H9 (cell line): ENCODE measurements around the gene ZDHHC11. TPM values are rescaled to one million over a fixed set of nuclear protein-coding genes. Genes with fewer than 3 reads are reported as not detected.
A peak's percentile ranks its signal among the peaks of the same experiment; 100 is the strongest.

Experiments used
- DNase-seq: peaks from one replicate; pipeline ENCODE4 v3.0.0-alpha.2; 2017
- H2AFZ ChIP-seq: one replicate; pipeline ENCODE4 v1.6.1; 2013; ENCODE audit warnings: mild to moderate bottlenecking, low read length, control low read depth, moderate library complexity
- H2AK5ac ChIP-seq: 2 replicates; pipeline ENCODE4 v1.6.1; 2013; ENCODE audit warnings: low read length, control low read depth, mixed read lengths; ENCODE audit not compliant: insufficient read length
- H2BK120ac ChIP-seq: one replicate; pipeline ENCODE4 v1.6.1; 2013; ENCODE audit warnings: low read depth, mild to moderate bottlenecking, low read length, control low read depth, inconsistent platforms; ENCODE audit not compliant: poor library complexity, severe bottlenecking
- H2BK12ac ChIP-seq: 2 replicates; pipeline ENCODE4 v1.6.1; 2013; ENCODE audit warnings: low read length, control low read depth, mixed read lengths, low read depth; ENCODE audit not compliant: insufficient read length
- H2BK15ac ChIP-seq: 2 replicates; pipeline ENCODE4 v1.6.1; 2013; ENCODE audit warnings: low read depth, low read length, control low read depth
- H2BK20ac ChIP-seq: one replicate; pipeline ENCODE4 v1.6.1; 2013; ENCODE audit warnings: low read depth, mild to moderate bottlenecking, low read length, control low read depth, inconsistent platforms; ENCODE audit not compliant: poor library complexity, severe bottlenecking
- H2BK5ac ChIP-seq: 2 replicates; pipeline ENCODE4 v1.6.1; 2013; ENCODE audit warnings: low read length, control low read depth, mixed read lengths; ENCODE audit not compliant: insufficient read length
- H3K14ac ChIP-seq: 2 replicates; pipeline ENCODE4 v1.6.1; 2013; ENCODE audit warnings: low read length, control low read depth; ENCODE audit not compliant: insufficient read depth
- H3K18ac ChIP-seq: 2 replicates; pipeline ENCODE4 v1.6.1; 2013; ENCODE audit warnings: low read depth, mild to moderate bottlenecking, mixed read lengths, low read length, control low read depth; ENCODE audit not compliant: insufficient read length
- H3K23ac ChIP-seq: 2 replicates; pipeline ENCODE4 v1.6.1; 2013; ENCODE audit warnings: low read length, control low read depth, mixed read lengths, low read depth; ENCODE audit not compliant: insufficient read length
- H3K23me2 ChIP-seq: 2 replicates; pipeline ENCODE4 v1.6.1; 2013; ENCODE audit warnings: low read depth, mild to moderate bottlenecking, mixed read lengths, low read length, control low read depth; ENCODE audit not compliant: insufficient read length, poor library complexity, severe bottlenecking
- H3K27ac ChIP-seq: 2 replicates; pipeline ENCODE4 v1.5.1; 2013; ENCODE audit warnings: low read length, control low read depth, mixed read lengths, low read depth; ENCODE audit not compliant: insufficient read length
- H3K27me3 ChIP-seq: 2 replicates; pipeline ENCODE4 v1.6.1; 2013; ENCODE audit warnings: low read length, control low read depth, inconsistent platforms; ENCODE audit not compliant: insufficient read depth
- H3K4ac ChIP-seq: 2 replicates; pipeline ENCODE4 v1.6.1; 2013; ENCODE audit warnings: low read depth, mild to moderate bottlenecking, control low read depth, inconsistent platforms, low read length, moderate library complexity
- H3K4me1 ChIP-seq: 2 replicates; pipeline ENCODE4 v1.6.1; 2013; ENCODE audit warnings: low read length, control low read depth, inconsistent platforms; ENCODE audit not compliant: insufficient read depth
- H3K4me2 ChIP-seq: 2 replicates; pipeline ENCODE4 v1.6.1; 2013; ENCODE audit warnings: low read length, control low read depth, mixed read lengths; ENCODE audit not compliant: insufficient read length, insufficient read depth
- H3K56ac ChIP-seq: 2 replicates; pipeline ENCODE4 v1.6.1; 2013; ENCODE audit warnings: low read depth, mild to moderate bottlenecking, mixed read lengths, low read length, control low read depth; ENCODE audit not compliant: insufficient read length
- H3K79me1 ChIP-seq: 2 replicates; pipeline ENCODE4 v1.6.1; 2013; ENCODE audit warnings: low read depth, mild to moderate bottlenecking, moderate library complexity, low read length, control low read depth, inconsistent platforms; ENCODE audit not compliant: insufficient read depth, poor library complexity, severe bottlenecking
- H3K79me2 ChIP-seq: 2 replicates; pipeline ENCODE4 v1.6.1; 2013; ENCODE audit warnings: low read length, control low read depth, inconsistent platforms; ENCODE audit not compliant: insufficient read depth
- H3K9ac ChIP-seq: 2 replicates; pipeline ENCODE4 v1.6.1; 2013; ENCODE audit warnings: low read length, control low read depth, mixed read lengths; ENCODE audit not compliant: insufficient read length; ENCODE audit errors: extremely low read depth
- H3K9me3 ChIP-seq: one replicate; pipeline ENCODE4 v1.6.1; 2013; ENCODE audit warnings: low read depth, low read length, inconsistent platforms; ENCODE audit not compliant: control insufficient read depth
- H3T11ph ChIP-seq: one replicate; pipeline ENCODE4 v1.6.1; 2013; ENCODE audit warnings: mild to moderate bottlenecking, low read length, control low read depth, inconsistent platforms
- H4K20me1 ChIP-seq: one replicate; pipeline ENCODE4 v1.6.1; 2013; ENCODE audit not compliant: control insufficient read depth, insufficient read length, insufficient read depth
- H4K5ac ChIP-seq: 2 replicates; pipeline ENCODE4 v1.6.1; 2013; ENCODE audit warnings: low read depth, mild to moderate bottlenecking, mixed read lengths, low read length, control low read depth; ENCODE audit not compliant: insufficient read length
- H4K8ac ChIP-seq: replicated peaks from 2 replicates; pipeline ENCODE4 v1.6.1; 2013; ENCODE audit warnings: low read length, control low read depth, mixed read lengths, low read depth; ENCODE audit not compliant: insufficient read length
- H4K91ac ChIP-seq: 2 replicates; pipeline ENCODE4 v1.6.1; 2013; ENCODE audit warnings: low read depth, mild to moderate bottlenecking, moderate library complexity, mixed read lengths, low read length, control low read depth; ENCODE audit not compliant: insufficient read length
- H3K27ac Mint-ChIP-seq, 3 experiments: 2 replicates in 2 of 3; 3 replicates in 1 of 3; pipeline ENCODE4 v1.8.0; 2020 to 2021; ENCODE audit warnings: mixed read lengths in 3 of 3, mild to moderate bottlenecking in 1 of 3, moderate library complexity in 1 of 3
- H3K27me3 Mint-ChIP-seq: 2 replicates; pipeline ENCODE4 v1.8.0; 2021; ENCODE audit warnings: low read depth, mild to moderate bottlenecking, moderate library complexity, mixed read lengths
- H3K36me3 Mint-ChIP-seq, 3 experiments: 2 replicates in 2 of 3; 3 replicates in 1 of 3; pipeline ENCODE4 v1.8.0; 2020 to 2021; ENCODE audit warnings: low read depth in 3 of 3, mixed read lengths in 3 of 3; ENCODE audit not compliant: insufficient read depth in 1 of 3
- H3K4me1 Mint-ChIP-seq, 2 experiments: 2 replicates each; pipeline ENCODE4 v1.8.0; 2020; ENCODE audit warnings: mixed read lengths in 2 of 2
- H3K4me3 Mint-ChIP-seq, 2 experiments: 2 replicates in 1 of 2; 3 replicates in 1 of 2; pipeline ENCODE4 v1.8.0; 2020 to 2021; ENCODE audit warnings: mild to moderate bottlenecking in 2 of 2, mixed read lengths in 2 of 2, moderate library complexity in 1 of 2
- H3K9me3 Mint-ChIP-seq, 2 experiments: 2 replicates in 1 of 2; 3 replicates in 1 of 2; pipeline ENCODE4 v1.8.0; 2020; ENCODE audit warnings: mild to moderate bottlenecking in 2 of 2, mixed read lengths in 2 of 2, moderate library complexity in 1 of 2
- WGBS: extraction: QIAGEN DNeasy Blood & Tissue Kit; methylation state at CpG from one replicate; pipeline ENCODE4 v1.1.7; 2013; ENCODE audit warnings: missing lambda C conversion rate, low lambda C conversion rate, mixed read lengths; ENCODE audit not compliant: insufficient read length; ENCODE audit errors: extremely low coverage; 5-methylcytosine and 5-hydroxymethylcytosine counted together
- total RNA-seq: library from RNA; stranded (reverse); gene quantifications from 2 replicates; pipeline ENCODE4 v1.2.1, GENCODE V29; 2021
- TF ChIP-seq, protein P1 (sequence below): fragments of 200-600 bp; sonication (generic); conservative IDR thresholded peaks from 3 replicates; pipeline ENCODE4 v1.8.0; 2021; ENCODE audit warnings: antibody characterized with exemption, mild to moderate bottlenecking

ZDHHC11 gene
- total RNA-seq, 1 experiment from 2014 or later: 37.6 TPM

DNA sequence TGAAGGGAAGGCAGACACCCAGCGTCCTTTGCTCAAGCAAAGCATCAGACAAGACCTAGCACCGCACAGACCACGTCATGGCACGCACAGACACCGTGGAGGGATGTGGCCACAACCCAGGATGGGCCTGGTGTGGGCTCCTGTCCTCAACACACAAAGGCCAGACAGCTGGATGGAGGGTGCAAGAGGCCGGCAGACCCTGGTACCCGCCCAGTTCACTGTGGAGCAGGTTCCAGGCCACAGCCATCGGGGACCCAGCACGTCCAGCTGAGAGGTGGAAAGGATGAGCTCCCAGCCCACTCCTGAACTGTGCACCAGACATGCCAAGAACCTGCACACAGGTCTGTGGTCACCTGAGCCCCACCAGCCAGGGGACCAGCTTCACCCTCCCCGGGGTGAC is 15.0 kb upstream of the ZDHHC11 start:
- no peaks in the 10 kb centered on the region for H3K79me2 ChIP-seq
- no peak overlapping the region for H3K27ac ChIP-seq
- no peaks in the 10 kb centered on the region for H3K27me3 ChIP-seq
- no peak overlapping the region for H3K9ac ChIP-seq
- DNase-seq: no peak
- H3K4me2 ChIP-seq: no peak overlapping the region
- H2AFZ ChIP-seq: no peak overlapping the region
- no peaks in the 10 kb centered on the region for H3K79me1 ChIP-seq
- H3K27ac Mint-ChIP-seq: peak overlapping the region in 1 of 3 experiments; percentile 61; a peak in 1 of 7 replicates
- H2AK5ac ChIP-seq: no peak overlapping the region
- H3T11ph ChIP-seq: no peak overlapping the region
- no peaks in the 10 kb centered on the region for H3K27me3 Mint-ChIP-seq
- H3K56ac ChIP-seq: no peak overlapping the region
- H2BK12ac ChIP-seq: no peak overlapping the region
- no peak overlapping the region for H4K8ac ChIP-seq
- H3K9me3 Mint-ChIP-seq: no peaks in the 10 kb centered on the region
- no peak overlapping the region for H2BK20ac ChIP-seq
- H3K18ac ChIP-seq: no peak overlapping the region
- no peak overlapping the region for H2BK5ac ChIP-seq
- no peaks in the 10 kb centered on the region for H3K9me3 ChIP-seq
- H3K23me2 ChIP-seq: no peaks in the 10 kb centered on the region
- WGBS: no CpG with 5 or more reads among the region's 10 CpGs
- peaks cover 0 to 6% of the 10 kb centered on the region in 2 experiments; a peak in 3 of 4 replicates for H3K4me1 Mint-ChIP-seq
- no peak overlapping the region for H3K23ac ChIP-seq
- H2BK120ac ChIP-seq: no peak overlapping the region
- H3K4me1 ChIP-seq: no peaks in the 10 kb centered on the region
- no peak overlapping the region for H2BK15ac ChIP-seq
- peaks cover 47 to 83% (median 61%) of the 10 kb centered on the region in 3 experiments; a peak in 6 of 7 replicates for H3K36me3 Mint-ChIP-seq
- H4K91ac ChIP-seq: no peak overlapping the region
- no peak overlapping the region for H3K4me3 Mint-ChIP-seq
- H4K5ac ChIP-seq: no peak overlapping the region
- H3K4ac ChIP-seq: no peak overlapping the region
- peaks cover 2% of the 10 kb centered on the region for H4K20me1 ChIP-seq
- TF ChIP-seq, protein P1, sequence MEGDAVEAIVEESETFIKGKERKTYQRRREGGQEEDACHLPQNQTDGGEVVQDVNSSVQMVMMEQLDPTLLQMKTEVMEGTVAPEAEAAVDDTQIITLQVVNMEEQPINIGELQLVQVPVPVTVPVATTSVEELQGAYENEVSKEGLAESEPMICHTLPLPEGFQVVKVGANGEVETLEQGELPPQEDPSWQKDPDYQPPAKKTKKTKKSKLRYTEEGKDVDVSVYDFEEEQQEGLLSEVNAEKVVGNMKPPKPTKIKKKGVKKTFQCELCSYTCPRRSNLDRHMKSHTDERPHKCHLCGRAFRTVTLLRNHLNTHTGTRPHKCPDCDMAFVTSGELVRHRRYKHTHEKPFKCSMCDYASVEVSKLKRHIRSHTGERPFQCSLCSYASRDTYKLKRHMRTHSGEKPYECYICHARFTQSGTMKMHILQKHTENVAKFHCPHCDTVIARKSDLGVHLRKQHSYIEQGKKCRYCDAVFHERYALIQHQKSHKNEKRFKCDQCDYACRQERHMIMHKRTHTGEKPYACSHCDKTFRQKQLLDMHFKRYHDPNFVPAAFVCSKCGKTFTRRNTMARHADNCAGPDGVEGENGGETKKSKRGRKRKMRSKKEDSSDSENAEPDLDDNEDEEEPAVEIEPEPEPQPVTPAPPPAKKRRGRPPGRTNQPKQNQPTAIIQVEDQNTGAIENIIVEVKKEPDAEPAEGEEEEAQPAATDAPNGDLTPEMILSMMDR: no peak
- H3K14ac ChIP-seq: no peak overlapping the region
